ENCODE results near the gene PPBP.

The PPBP gene

DNA sequence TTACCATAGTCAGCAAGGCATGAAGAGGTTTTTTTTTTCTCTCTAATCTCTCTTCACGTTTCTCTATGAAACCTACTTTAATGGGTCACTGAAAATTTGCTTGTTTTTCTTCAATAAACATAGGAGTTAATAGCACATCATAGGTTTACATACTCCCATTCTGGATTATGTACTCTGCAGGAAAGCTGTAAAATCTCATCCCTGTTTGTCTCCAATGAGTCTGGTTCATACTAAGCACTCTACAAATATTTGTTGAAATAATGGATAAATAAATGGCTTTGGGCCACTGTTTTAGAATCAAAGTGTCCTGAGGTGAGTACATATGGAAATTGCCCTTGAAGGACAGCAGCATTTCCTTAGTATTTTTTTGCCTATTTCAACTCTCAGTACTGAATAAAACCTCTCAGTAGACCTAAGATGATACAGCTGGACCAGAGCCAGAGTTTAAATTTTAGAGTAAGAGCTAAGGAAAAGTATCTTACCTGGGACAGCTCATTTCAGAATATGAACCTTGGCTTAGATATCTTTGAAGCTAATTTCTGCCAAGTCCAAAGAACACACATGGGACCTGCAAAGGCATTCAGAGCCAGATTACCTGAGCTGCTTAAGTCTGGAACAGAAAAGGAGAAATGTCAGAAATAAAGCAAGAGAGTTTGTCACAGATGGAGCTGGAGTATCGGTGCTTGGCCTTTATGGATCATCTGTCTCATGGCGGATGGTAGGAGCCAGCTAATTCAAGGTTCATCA, 40.6 kb downstream of the PPBP start:
- no peak for DNase-seq

DNA sequence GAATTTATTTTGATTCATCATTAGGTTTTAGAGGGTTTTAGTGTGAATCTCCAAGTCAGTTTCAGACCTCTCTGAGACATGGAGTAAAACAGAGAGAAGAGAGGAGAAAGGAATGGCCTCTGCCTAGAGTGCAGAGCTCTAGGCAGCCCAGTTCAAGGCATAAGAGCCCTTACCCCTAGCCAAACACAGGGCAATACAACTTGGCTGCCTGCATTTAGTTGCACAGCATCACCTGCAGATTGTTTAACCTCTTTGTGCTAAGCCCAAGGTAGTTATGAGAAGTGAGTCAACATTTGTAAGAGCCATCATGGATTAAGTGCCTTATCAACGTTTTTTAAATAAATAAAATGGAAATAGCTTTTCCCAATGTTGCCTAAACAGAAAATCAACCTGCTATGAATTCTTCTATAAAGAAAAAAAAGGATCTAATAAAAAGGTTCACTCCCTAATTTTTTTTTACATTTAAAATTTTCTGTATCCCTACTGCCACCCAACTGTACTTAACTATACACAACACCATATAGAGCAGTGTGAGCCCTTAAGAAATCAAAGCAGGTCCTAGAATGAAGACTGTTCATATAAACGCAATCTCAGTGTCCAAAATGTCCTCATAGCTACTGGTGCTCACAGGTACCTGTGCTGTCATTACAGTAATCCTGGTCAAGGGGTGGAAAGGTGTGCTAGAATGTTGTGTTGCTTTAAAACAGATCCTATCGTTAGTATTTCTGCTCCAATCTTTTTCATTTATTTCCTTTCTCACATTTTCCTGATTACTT, 42.1 kb downstream of the PPBP start:
- no peak for DNase-seq

DNA sequence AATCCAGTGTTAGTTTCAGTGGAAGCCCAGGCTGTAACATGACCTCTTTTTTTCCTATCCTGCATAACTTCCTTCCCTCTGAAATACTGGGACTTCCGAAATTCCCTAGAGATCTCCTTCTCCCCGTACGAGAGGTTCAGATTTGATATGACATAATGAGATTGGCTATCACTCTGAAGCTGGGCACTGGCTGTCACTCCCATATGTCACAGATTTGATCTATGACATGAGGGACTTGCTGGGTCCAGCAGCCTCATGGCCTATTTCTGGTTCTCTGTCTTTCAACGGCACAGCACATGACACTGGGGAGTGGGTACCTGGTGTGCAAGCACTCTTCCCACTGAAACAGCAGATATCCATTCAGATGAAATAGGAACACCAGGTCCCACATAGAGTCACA, 42.9 kb downstream of the PPBP start:
- no peak for DNase-seq

DNA sequence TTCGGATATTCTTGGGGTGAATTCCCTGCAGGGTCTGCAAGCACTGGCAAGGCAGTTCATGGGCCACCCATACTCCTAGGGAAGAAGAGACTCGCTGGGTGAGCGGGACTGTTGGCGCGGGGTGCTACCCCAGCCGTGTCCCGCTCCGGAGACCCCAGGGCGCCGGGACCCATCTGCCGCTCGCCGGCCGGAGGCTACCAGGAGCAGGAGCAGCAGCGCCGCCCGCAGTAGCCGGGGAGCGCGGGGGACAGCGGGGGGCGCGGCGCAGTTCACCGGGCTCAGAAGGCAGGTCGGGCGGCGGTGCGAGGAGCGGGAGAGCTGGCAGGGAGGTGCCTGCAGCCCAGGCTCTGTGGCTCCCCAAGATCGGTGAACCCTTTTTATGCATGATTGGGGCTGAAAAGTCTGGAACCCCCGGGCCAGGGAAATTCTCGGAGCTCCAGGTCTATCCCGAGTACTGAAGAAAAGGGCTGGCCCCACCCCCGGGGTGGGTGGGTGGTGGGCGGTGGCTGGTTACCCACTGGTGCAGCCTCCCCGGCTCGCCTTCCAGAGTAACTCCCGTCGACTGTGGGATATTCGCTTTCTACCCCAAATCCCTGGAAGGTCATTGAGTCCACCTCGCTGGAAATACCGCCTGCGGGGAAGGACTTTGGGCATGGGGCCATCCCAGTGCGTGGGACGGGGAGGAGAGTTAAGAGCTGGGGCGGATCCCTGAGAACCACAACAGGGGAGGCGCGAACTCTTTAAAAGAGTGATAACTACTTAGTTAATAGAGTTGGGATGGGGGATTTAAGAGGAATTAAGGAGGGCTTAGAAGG, 43.7 kb downstream of the PPBP start:
- DNase-seq = no peak

DNA sequence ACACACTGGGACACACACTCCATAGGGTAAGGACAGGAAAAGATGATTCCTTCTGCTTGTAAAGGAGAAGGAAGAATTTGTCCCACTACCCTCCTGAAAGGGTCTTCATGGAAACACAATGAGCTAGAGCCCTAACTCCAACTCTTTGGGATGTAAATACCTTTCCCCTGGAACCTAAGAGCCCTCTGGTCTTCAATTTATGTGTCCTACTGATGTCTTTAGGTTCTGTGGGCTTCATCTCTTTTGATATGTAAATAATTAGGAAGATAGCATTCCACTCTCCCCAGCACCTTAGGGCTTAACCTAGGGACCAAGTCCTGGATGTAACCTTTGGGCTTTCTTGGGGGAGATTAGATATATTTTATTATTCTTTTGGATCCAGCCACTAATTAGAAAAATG, 44.4 kb downstream of the PPBP start:
- DNase-seq = no peak

DNA sequence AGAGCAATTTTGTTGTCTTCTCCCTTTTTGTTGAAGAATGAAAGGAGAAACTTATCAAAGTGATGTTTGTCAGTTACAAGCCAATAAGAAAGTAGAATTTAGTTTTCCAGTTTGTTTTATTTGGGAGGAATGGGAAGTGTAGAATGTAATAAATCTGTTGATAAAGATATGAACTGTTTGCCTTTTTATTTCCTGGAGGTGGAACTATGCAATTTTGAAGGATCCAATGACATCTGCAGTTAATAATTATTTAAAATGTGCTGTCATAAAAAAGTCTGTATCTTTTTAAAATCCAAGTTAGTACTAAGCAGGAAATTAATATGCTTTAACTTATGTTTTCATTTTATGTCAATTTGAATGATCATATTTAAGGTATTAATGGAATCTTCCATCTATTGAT, 51.0 kb downstream of the PPBP start:
- no peak for DNase-seq
